ENCODE data around the gene SYNDIG1L. TPM values are rescaled to one million over a fixed set of nuclear protein-coding genes. Genes with fewer than 3 reads are reported as not detected.

SYNDIG1L gene
- polyA plus RNA-seq, 1 donor (not counting 4 experiments of a cell fraction or from before 2014, with no cell fraction given): not detected

DNA sequence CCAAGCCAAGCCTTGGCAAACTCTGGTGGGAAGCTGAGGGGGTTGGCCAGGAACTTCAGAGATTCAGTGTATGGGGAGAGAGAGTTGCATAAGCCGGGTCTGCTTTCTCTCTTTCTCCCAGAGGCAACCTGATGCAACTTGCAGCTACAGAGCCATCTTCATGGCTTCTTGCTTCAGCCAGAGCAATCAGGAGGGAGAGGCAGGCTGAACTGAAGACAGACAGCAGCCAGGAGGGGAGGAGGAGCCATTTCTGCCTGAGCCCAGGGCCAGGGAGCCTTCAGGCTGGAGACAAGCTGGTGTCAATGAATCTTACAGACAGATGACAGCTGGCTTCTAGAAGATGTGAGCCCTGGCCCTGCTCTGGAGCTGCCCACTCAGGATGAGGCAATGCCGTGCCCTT lies 48.4 kb upstream of the SYNDIG1L start:
- Histone ChIP-seq H3K79me2 (ENCODE audit: control insufficient read depth, insufficient read depth, low read length) (no peaks in the 10 kb centered on the region), H3K27ac (ENCODE audit: control insufficient read depth, insufficient read depth, low read length) (no peak overlapping the region), H3K36me3 (ENCODE audit: control insufficient read depth in 2 of 2, extremely low read depth in 1 of 2, insufficient read depth in 2 of 2, low read length in 2 of 2) (peaks cover 18% of the 10 kb centered on the region in 2 experiments), H3K4me3 (ENCODE audit: control insufficient read depth in 2 of 3, extremely low read depth in 1 of 3, insufficient read depth in 2 of 3, low read depth in 1 of 3, low read length in 3 of 3) (no peak overlapping the region), H2AFZ (ENCODE audit: control insufficient read depth, low read length) (no peak overlapping the region), H3K9me1 (ENCODE audit: control insufficient read depth, extremely low read depth, insufficient read depth, low read length) (no peaks in the 10 kb centered on the region), H3K4me1 (ENCODE audit: control insufficient read depth, extremely low read depth, insufficient read depth, low read length) (peaks cover 4% of the 10 kb centered on the region), H3K9ac (ENCODE audit: control insufficient read depth, extremely low read depth, insufficient read depth, low read length) (no peak overlapping the region), H3K27me3 (ENCODE audit: control insufficient read depth, extremely low read depth, insufficient read depth, low read length) (no peaks in the 10 kb centered on the region), H3K4me2 (ENCODE audit: control insufficient read depth, extremely low read depth, insufficient read depth, low read depth, low read length) (no peak overlapping the region), H3K9me3 (ENCODE audit: control insufficient read depth, low read depth, low read length) (no peaks in the 10 kb centered on the region), H4K20me1 (ENCODE audit: control insufficient read depth, extremely low read depth, insufficient read depth, low read length) (no peaks in the 10 kb centered on the region)
- DNase-seq (ENCODE audit: low read depth, low spot score): no peak
- no peak for FAIRE-seq
- dilution Hi-C loops (cut with MboI; ENCODE audit: extremely low pct_ligation_motif_present, low sequenced_read_pairs): no loop called here
- TF ChIP-seq EZH2 (IDR thresholded peaks at IDR 0.05; ENCODE audit: low read length): no peak
- TF ChIP-seq, protein P1, sequence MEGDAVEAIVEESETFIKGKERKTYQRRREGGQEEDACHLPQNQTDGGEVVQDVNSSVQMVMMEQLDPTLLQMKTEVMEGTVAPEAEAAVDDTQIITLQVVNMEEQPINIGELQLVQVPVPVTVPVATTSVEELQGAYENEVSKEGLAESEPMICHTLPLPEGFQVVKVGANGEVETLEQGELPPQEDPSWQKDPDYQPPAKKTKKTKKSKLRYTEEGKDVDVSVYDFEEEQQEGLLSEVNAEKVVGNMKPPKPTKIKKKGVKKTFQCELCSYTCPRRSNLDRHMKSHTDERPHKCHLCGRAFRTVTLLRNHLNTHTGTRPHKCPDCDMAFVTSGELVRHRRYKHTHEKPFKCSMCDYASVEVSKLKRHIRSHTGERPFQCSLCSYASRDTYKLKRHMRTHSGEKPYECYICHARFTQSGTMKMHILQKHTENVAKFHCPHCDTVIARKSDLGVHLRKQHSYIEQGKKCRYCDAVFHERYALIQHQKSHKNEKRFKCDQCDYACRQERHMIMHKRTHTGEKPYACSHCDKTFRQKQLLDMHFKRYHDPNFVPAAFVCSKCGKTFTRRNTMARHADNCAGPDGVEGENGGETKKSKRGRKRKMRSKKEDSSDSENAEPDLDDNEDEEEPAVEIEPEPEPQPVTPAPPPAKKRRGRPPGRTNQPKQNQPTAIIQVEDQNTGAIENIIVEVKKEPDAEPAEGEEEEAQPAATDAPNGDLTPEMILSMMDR (optimal IDR thresholded peaks at IDR 0.05 in 1 of 3, IDR thresholded peaks at IDR 0.05 in 1 of 3, conservative IDR thresholded peaks at IDR 0.05 in 1 of 3; ENCODE audit: extremely low read depth in 1 of 3, insufficient read depth in 2 of 3, low read length in 3 of 3): no peak

DNA sequence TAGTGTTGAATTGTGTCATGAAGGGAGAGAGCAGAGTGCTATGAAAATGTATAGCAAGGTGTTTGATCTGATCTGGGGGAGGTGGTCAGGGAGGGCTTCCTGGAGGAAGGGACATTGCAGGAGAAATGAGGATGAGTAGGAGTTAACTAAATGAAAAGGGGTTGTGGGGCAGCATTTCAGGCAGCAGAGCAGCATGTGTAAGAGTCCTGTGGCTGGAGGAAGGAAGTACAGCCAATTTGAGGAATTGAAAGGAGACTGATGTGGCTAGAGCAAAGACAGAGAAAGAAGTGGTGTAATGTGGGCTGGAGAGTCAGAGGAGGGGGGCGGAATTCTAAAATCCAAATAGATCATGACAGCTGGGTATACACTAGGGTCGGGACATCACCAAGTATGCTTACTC lies 46.6 kb upstream of the SYNDIG1L start:
- Histone ChIP-seq H3K27ac (ENCODE audit: control insufficient read depth, insufficient read depth, low read length) (no peak overlapping the region), H3K27me3 (ENCODE audit: control insufficient read depth, extremely low read depth, insufficient read depth, low read length) (no peaks in the 10 kb centered on the region), H3K4me3 (ENCODE audit: control insufficient read depth in 2 of 3, extremely low read depth in 1 of 3, insufficient read depth in 2 of 3, low read depth in 1 of 3, low read length in 3 of 3) (no peak overlapping the region), H4K20me1 (ENCODE audit: control insufficient read depth, extremely low read depth, insufficient read depth, low read length) (no peaks in the 10 kb centered on the region), H3K79me2 (ENCODE audit: control insufficient read depth, insufficient read depth, low read length) (no peaks in the 10 kb centered on the region), H3K36me3 (ENCODE audit: control insufficient read depth in 2 of 2, extremely low read depth in 1 of 2, insufficient read depth in 2 of 2, low read length in 2 of 2) (peaks cover 10 to 16% of the 10 kb centered on the region in 2 experiments), H3K9me1 (ENCODE audit: control insufficient read depth, extremely low read depth, insufficient read depth, low read length) (no peaks in the 10 kb centered on the region), H3K4me2 (ENCODE audit: control insufficient read depth, extremely low read depth, insufficient read depth, low read depth, low read length) (no peak overlapping the region), H3K9me3 (ENCODE audit: control insufficient read depth, low read depth, low read length) (no peaks in the 10 kb centered on the region), H2AFZ (ENCODE audit: control insufficient read depth, low read length) (no peak overlapping the region), H3K9ac (ENCODE audit: control insufficient read depth, extremely low read depth, insufficient read depth, low read length) (no peak overlapping the region), H3K4me1 (ENCODE audit: control insufficient read depth, extremely low read depth, insufficient read depth, low read length) (peaks cover 4% of the 10 kb centered on the region)
- dilution Hi-C loops (cut with MboI; ENCODE audit: extremely low pct_ligation_motif_present, low sequenced_read_pairs): no loop called here
- FAIRE-seq: no peak
- DNase-seq (ENCODE audit: low read depth, low spot score): no peak
- no peak for TF ChIP-seq EZH2 (IDR thresholded peaks at IDR 0.05; ENCODE audit: low read length)
- TF ChIP-seq, protein P1 (optimal IDR thresholded peaks at IDR 0.05 in 1 of 3, IDR thresholded peaks at IDR 0.05 in 1 of 3, conservative IDR thresholded peaks at IDR 0.05 in 1 of 3; ENCODE audit: extremely low read depth in 1 of 3, insufficient read depth in 2 of 3, low read length in 3 of 3): no peak
